GM19328 (cell line): ENCODE measurements around the gene CCDC91.
"Not testable (repeated sequence)": the region's sequence is repeated elsewhere in the genome, so short reads cannot be mapped to it uniquely, and the experiment has no call there.

Source experiments
- ATAC-seq: cut with Tn5 transposase; IDR thresholded peaks from one replicate; pipeline ENCODE4 v1.9.1; 2021; ENCODE audit warnings: mild to moderate bottlenecking, moderate library complexity; ENCODE audit not compliant: unreplicated experiment

Gene CCDC91

DNA sequence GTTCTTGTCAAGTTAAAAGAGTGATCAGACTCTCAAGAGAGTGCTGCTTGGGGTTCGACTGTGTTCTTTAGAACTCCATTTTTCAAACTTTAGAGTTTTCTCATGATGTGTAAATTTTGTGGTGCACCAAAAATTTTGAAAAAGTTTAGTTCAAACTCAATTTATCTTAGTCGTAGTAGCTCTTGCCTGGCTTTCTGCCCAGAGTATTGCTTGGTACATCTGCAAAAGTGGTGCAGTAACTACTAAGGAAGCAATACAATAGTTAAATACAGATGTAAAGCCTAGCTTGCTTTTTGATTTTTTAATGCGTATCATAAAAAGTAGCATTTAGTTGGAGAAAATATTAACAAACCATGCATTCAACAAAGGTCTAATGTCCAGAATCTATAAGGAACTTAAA lies 9.5 kb upstream of the CCDC91 start:
- no peak for ATAC-seq

- no peak for ATAC-seq
Observed at GRCh38 chr12:28184375-28184774, 5.9 kb upstream of the CCDC91 start.

- ATAC-seq = no peak
Observed at GRCh38 chr12:28186500-28186899, 3.8 kb upstream of the CCDC91 start.

- ATAC-seq = no peak
Observed at GRCh38 chr12:28189784-28190320, 404 bp upstream of the CCDC91 start.

GRCh38 chr12:28191051-28192048 lies 1.1 kb downstream of the CCDC91 start:
- no peak for ATAC-seq

DNA sequence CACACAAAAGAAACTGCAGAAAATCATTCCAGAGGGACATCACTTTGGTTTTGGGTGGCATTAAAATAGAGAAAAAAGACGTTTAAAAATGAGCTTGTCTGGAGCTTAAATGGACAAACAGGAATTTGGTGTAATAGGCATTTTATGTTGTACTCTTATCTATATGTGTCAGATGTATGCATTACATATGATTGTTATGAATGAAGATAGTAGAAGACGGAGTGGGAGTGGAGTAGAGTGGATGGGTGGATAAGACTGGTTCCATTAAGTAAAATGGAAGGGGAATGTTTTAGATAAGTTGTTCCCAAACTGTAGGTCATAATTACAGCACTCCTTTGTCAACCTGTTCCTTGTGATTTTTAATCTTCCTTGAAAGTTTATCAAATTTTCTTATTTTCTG lies 1.9 kb downstream of the CCDC91 start:
- ATAC-seq = no peak

GRCh38 chr12:28194621-28195020 lies 4.4 kb downstream of the CCDC91 start:
- not testable (repeated sequence) for ATAC-seq

- not testable (repeated sequence) for ATAC-seq
Observed at GRCh38 chr12:28201136-28201535, 10.9 kb downstream of the CCDC91 start.

- ATAC-seq = no peak
Observed at GRCh38 chr12:28202374-28203130, 12.3 kb downstream of the CCDC91 start.

- no peak for ATAC-seq
Observed at GRCh38 chr12:28209782-28210181, 19.5 kb downstream of the CCDC91 start.

DNA sequence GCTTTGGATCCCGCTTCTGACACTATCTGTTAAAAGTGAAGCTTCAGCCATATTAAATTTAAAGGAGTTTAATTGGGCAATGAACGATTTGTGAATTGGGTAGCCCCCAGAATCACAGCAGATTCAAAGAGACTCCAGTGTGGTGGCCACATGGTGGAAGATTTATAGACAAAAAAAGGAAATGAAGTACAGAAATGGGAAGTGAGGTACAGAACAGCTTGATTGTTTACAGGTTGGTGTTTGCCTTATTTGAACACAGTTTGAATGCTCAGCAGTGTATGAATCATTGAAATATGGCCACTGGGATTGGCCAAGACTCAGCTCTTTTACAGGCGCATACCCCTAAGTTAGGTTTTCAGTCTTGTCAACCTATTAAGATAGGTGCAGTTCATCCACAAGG lies 21.9 kb downstream of the CCDC91 start:
- ATAC-seq = no peak

DNA sequence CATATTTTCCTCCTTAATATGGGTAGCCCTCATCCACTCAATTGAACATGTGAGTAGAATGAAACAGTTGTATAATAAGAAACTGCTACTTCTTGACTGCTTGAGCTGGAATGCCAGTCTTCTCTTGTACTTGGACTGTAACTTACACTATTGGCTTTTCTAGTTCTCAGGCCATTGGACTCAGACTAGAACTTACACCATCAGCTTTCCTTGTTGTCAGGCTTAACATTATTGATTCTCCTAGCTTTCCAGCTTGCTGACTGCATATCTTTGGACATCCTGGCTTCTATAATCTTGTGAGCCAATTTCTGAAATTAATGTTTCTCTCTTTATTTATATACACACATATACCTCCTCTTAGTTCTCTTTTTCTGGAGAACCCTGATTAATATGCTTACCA lies 24.8 kb downstream of the CCDC91 start:
- ATAC-seq = no peak

DNA sequence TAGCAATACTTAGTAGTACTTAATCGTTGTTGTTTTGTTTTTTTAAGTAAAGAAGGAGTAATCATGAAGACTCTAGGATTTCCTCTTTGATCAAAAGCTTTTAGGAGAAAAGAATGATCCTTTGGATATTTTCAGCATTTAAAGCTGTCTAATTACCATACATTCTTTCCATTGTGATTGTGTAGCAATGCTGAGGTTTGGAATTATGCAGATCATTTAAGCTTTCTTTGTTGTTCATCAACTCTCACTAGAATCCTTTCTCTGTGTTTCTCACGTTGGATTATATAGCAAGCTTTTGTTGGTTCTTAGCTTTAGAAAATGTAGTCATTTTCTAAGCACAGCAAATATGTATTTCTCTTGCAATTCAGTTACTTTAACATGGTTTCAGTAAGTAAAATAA lies 25.8 kb downstream of the CCDC91 start:
- no peak for ATAC-seq

DNA sequence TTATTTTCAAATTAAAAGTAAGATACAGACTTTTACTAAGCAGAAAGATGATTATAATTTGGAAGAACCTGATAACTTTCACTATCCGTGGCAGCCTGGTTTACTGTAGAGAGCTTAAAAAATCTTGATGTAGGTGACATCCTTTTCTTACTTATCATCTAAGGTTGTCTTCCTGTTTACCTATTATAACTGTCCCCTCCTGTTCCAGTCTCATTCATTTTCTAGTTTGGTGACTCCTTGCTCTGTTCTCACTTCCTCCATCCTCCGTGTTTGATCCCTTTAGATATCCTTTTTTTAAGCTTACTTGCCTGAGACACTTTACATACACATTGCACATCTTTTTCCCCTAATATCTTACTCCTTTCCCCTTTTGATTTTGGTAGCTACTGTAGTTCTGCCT lies 27.5 kb downstream of the CCDC91 start:
- ATAC-seq = no peak

- ATAC-seq = no peak
Observed at GRCh38 chr12:28218875-28219274, 28.6 kb downstream of the CCDC91 start.

- ATAC-seq = no peak
Observed at GRCh38 chr12:28219827-28220226, 29.6 kb downstream of the CCDC91 start.

- no peak for ATAC-seq
Observed at GRCh38 chr12:28222081-28222700, 31.9 kb downstream of the CCDC91 start.

- ATAC-seq = peak; percentile 84
Observed at GRCh38 chr12:28223025-28223554, 32.8 kb downstream of the CCDC91 start.

DNA sequence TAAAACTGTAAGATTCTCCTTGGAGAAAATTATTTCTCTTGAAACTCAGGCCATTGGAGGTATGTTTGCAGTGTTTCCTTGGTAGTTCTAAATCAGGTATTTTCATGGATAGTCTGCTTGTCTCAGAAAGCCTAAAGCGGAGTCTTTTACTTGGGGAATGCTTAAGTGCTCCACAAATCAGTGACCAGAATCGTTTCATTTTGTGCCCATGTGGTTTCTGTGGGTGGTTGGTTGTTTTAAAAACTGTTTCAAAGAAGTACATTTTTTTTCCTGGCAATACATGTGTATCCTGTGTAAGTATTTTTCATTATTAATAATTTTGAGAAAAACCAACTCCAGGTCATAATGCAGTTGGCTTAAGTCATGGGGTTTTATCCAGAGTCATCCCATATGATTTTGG lies 33.6 kb downstream of the CCDC91 start:
- peak; percentile 29 for ATAC-seq

DNA sequence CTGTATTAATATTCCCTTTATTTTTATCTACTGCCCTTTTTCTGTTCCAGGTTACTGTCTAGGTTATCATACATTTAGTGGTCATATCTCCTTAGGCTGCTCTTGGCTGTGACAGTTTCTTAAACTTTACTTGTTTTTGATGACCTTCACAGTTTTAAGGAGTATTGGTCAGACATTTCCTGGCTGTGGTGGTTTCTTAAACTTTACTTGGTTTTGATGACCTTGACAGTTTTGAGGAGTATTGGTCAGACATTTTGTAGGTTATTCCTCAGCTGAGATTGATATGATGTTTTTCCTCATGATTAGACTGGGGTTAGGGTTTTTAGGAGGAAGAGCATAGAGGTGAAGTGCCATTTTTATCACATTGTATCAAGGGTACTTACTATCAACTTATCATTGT lies 36.4 kb downstream of the CCDC91 start:
- no peak for ATAC-seq

GRCh38 chr12:28227251-28227650 lies 37.0 kb downstream of the CCDC91 start:
- ATAC-seq = no peak
